HK-2 (cell line): ENCODE results near the gene PLXNA2.

ENCODE experiments used
- DNase-seq: peaks from one replicate; pipeline ENCODE4 v3.0.0-alpha.2; 2018; ENCODE audit not compliant: unreplicated experiment

PLXNA2 gene

GRCh38 chr1:208117409-208117808 lies 126.8 kb downstream of the PLXNA2 start:
- DNase-seq: no peak

- no peak for DNase-seq
Measured at GRCh38 chr1:208115924-208116640, 128.1 kb downstream of the PLXNA2 start.

GRCh38 chr1:208113011-208113410 lies 131.2 kb downstream of the PLXNA2 start:
- no peak for DNase-seq

GRCh38 chr1:208112401-208112800 lies 131.8 kb downstream of the PLXNA2 start:
- no peak for DNase-seq

- DNase-seq: no peak
Measured at GRCh38 chr1:208111646-208112190, 132.5 kb downstream of the PLXNA2 start.

GRCh38 chr1:208110296-208110695 lies 133.9 kb downstream of the PLXNA2 start:
- no peak for DNase-seq

GRCh38 chr1:208108646-208109330 lies 135.4 kb downstream of the PLXNA2 start:
- no peak for DNase-seq

- DNase-seq: no peak
Measured at GRCh38 chr1:208108213-208108608, 136.0 kb downstream of the PLXNA2 start.

- peak; percentile 70 for DNase-seq
Measured at GRCh38 chr1:208107425-208108212, 136.6 kb downstream of the PLXNA2 start.

GRCh38 chr1:208106218-208106617 lies 138.0 kb downstream of the PLXNA2 start:
- DNase-seq: no peak

GRCh38 chr1:208105756-208106155 lies 138.4 kb downstream of the PLXNA2 start:
- DNase-seq: no peak

GRCh38 chr1:208103597-208104513 lies 140.3 kb downstream of the PLXNA2 start:
- no peak for DNase-seq

GRCh38 chr1:208101661-208102431 lies 142.3 kb downstream of the PLXNA2 start:
- no peak for DNase-seq

- no peak for DNase-seq
Measured at GRCh38 chr1:208100906-208101305, 143.3 kb downstream of the PLXNA2 start.

GRCh38 chr1:208100106-208100505 lies 144.1 kb downstream of the PLXNA2 start:
- DNase-seq: no peak

- DNase-seq: no peak
Measured at GRCh38 chr1:208098773-208099172, 145.4 kb downstream of the PLXNA2 start.

- DNase-seq: peak; percentile 49
Measured at GRCh38 chr1:208093754-208094719, 150.1 kb downstream of the PLXNA2 start.

- no peak for DNase-seq
Measured at GRCh38 chr1:208093046-208093445, 151.1 kb downstream of the PLXNA2 start.
